IPS DF 6.9 (cell line): ENCODE measurements around the gene F11R.
"Not testable (repeated sequence)": the region's sequence is repeated elsewhere in the genome, so short reads cannot be mapped to it uniquely, and the experiment has no call there.

Source experiments
- DNase-seq: peaks from one replicate; pipeline ENCODE4 v3.0.0-alpha.2; 2013; ENCODE audit warnings: low read depth, low spot score
- H3K27ac ChIP-seq: one replicate; pipeline ENCODE4 v1.5.1; 2013; ENCODE audit warnings: low read length, control low read depth
- H3K27me3 ChIP-seq: 2 replicates; pipeline ENCODE4 v1.6.1; 2013; ENCODE audit warnings: mild to moderate bottlenecking, low read length; ENCODE audit not compliant: control insufficient read depth, insufficient read depth
- H3K36me3 ChIP-seq: 2 replicates; pipeline ENCODE4 v1.6.1; 2013; ENCODE audit warnings: low read length; ENCODE audit not compliant: control insufficient read depth, insufficient read depth
- H3K4me1 ChIP-seq: 2 replicates; pipeline ENCODE4 v1.6.1; 2013; ENCODE audit warnings: low read length; ENCODE audit not compliant: control insufficient read depth, insufficient read depth
- H3K4me3 ChIP-seq: 2 replicates; pipeline ENCODE4 v1.5.1; 2013; ENCODE audit warnings: mild to moderate bottlenecking, low read length
- H3K9me3 ChIP-seq: 2 replicates; pipeline ENCODE4 v1.6.1; 2013; ENCODE audit warnings: low read length, inconsistent platforms; ENCODE audit not compliant: control insufficient read depth, insufficient read depth
- WGBS: extraction: QIAGEN DNeasy Blood & Tissue Kit; methylation state at CpG from one replicate; pipeline ENCODE4 v1.1.7; 2013; ENCODE audit warnings: mixed read lengths, missing lambda C conversion rate; ENCODE audit not compliant: insufficient read length, insufficient coverage; 5-methylcytosine and 5-hydroxymethylcytosine counted together

F11R gene

GRCh38 chr1:160949216-160949880, 71.6 kb downstream of the F11R start:
- not testable (repeated sequence) for H3K9me3 ChIP-seq, H3K36me3 ChIP-seq, H3K27me3 ChIP-seq, H3K27ac ChIP-seq, H3K4me1 ChIP-seq, DNase-seq, H3K4me3 ChIP-seq
- no CpG with 5 or more reads among the region's 7 CpGs for WGBS

DNA sequence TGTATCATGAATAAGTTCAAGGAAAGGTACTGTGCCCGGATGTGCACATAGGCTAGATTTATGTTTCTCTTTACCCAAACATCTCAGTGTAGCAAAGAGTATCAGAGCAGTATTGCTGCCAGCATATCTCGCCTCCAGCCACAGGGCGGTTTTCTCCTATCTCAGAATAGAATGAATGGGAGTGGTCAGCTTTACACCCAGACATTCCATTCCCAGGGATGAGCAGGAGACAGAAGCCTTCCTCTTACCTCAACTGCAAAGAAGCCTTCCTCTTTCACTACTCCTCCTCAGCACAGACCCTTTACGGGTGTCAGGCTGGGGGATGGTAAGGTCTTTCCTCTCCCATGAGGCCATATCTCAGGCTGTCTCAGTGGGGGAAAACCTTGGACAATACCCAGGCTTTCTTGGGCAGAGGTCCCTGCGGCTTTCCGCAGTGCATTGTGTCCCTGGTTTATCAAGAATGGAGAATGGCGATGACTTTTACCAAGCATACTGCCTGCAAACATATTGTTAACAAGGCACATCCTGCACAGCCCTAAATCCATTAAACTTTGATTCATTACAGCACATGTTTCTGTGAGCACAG, 73.7 kb downstream of the F11R start:
- not testable (repeated sequence) for H3K27me3 ChIP-seq, H3K9me3 ChIP-seq, H3K27ac ChIP-seq, H3K4me3 ChIP-seq, H3K36me3 ChIP-seq, DNase-seq, H3K4me1 ChIP-seq
- no CpG with 5 or more reads among the region's 7 CpGs for WGBS

DNA sequence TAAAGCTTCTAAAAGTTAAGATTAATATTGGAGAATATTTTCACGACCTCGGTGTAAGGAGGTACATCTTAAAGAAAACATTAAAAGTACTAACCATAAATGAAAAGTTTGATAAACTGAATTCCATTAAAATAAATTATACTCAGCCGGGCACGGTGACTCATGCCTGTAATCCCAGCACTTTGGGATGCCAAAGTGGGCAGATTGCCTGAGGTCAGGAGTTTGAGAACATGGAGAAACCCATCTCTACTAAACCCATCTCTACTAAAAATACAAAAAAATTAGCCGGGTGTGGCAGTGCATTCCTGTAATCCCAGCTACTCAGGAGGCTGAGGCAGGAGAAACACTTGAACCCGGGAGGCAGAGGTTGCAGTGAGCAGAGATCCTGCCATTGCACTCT, 75.1 kb downstream of the F11R start:
- H3K9me3 ChIP-seq, H3K4me1 ChIP-seq, H3K36me3 ChIP-seq, H3K27me3 ChIP-seq, DNase-seq, H3K27ac ChIP-seq, H3K4me3 ChIP-seq: not testable (repeated sequence)
- no CpG with 5 or more reads among the region's 6 CpGs for WGBS
